SH-SY5Y (cell line): ENCODE results near the gene IFT88.

Source experiments
- GATA2 ChIP-seq: IDR thresholded peaks from 2 replicates; pipeline ENCODE4 v1.6.1; 2011; ENCODE audit warnings: mild to moderate bottlenecking, low read depth, low read length
- GATA3 ChIP-seq: IDR thresholded peaks from 2 replicates; pipeline ENCODE4 v1.6.1; 2011; ENCODE audit warnings: low read depth, mild to moderate bottlenecking, low read length, moderate library complexity

GRCh38 chr13:20685092-20685491 lies 118.1 kb downstream of the IFT88 start:
- TF ChIP-seq GATA2 (no peak), GATA3 (no peak)
